SIG-M5 treated with dmso at 0.1 percent for 504 hours (cell line): ENCODE measurements around the gene ITPK1.
"Not testable (repeated sequence)": the region's sequence is repeated elsewhere in the genome, so short reads cannot be mapped to it uniquely, and the experiment has no call there.

Source experiments
- DNase-seq: peaks from one replicate; lab custom pipeline; 2025; ENCODE audit not compliant: unreplicated experiment; lab: John Stamatoyannopoulos, UW

The ITPK1 gene

GRCh38 chr14:93105856-93106255 lies 9.9 kb downstream of the ITPK1 start:
- DNase-seq: not testable (repeated sequence)

GRCh38 chr14:93105362-93105761 lies 10.4 kb downstream of the ITPK1 start:
- DNase-seq: peak; percentile 53

- no peak for DNase-seq
Measured at GRCh38 chr14:93104961-93105360, 10.8 kb downstream of the ITPK1 start.

GRCh38 chr14:93103392-93104080 lies 12.2 kb downstream of the ITPK1 start:
- DNase-seq: peak; percentile 57

- no peak for DNase-seq
Measured at GRCh38 chr14:93102141-93102540, 13.6 kb downstream of the ITPK1 start.

GRCh38 chr14:93101181-93101580 lies 14.5 kb downstream of the ITPK1 start:
- no peak for DNase-seq

- no peak for DNase-seq
Measured at GRCh38 chr14:93100570-93100969, 15.2 kb downstream of the ITPK1 start.

GRCh38 chr14:93100100-93100499 lies 15.6 kb downstream of the ITPK1 start:
- DNase-seq: no peak

- no peak for DNase-seq
Measured at GRCh38 chr14:93099643-93100042, 16.1 kb downstream of the ITPK1 start.

GRCh38 chr14:93099196-93099595 lies 16.5 kb downstream of the ITPK1 start:
- DNase-seq: no peak

- no peak for DNase-seq
Measured at GRCh38 chr14:93096691-93097322, 18.9 kb downstream of the ITPK1 start.

GRCh38 chr14:93095742-93096510 lies 19.8 kb downstream of the ITPK1 start:
- DNase-seq: no peak

- DNase-seq: no peak
Measured at GRCh38 chr14:93094121-93094918, 21.4 kb downstream of the ITPK1 start.

- DNase-seq: no peak
Measured at GRCh38 chr14:93092606-93093556, 22.8 kb downstream of the ITPK1 start.

- DNase-seq: no peak
Measured at GRCh38 chr14:93091666-93092065, 24.1 kb downstream of the ITPK1 start.

- no peak for DNase-seq
Measured at GRCh38 chr14:93090826-93091555, 24.7 kb downstream of the ITPK1 start.

- DNase-seq: no peak
Measured at GRCh38 chr14:93089521-93090269, 26.0 kb downstream of the ITPK1 start.

- no peak for DNase-seq
Measured at GRCh38 chr14:93086441-93087055, 29.2 kb downstream of the ITPK1 start.
